GM12864 (cell line): Measurements from ENCODE around the gene EMC8.

ENCODE experiments used
- DNase-seq: peaks from one replicate; pipeline ENCODE4 v3.0.0-alpha.2; 2011; ENCODE audit warnings: low read depth
- H3K4me3 ChIP-seq: 2 replicates; pipeline ENCODE4 v1.5.1; 2011; ENCODE audit warnings: mild to moderate bottlenecking, low read depth, low read length, control low read depth
- TF ChIP-seq, protein P1 (sequence below): IDR thresholded peaks from 2 replicates; pipeline ENCODE4 v1.5.1; 2011; ENCODE audit warnings: low read depth, mild to moderate bottlenecking, moderate library complexity, low read length, control low read depth, inconsistent platforms; ENCODE audit errors: missing control alignments

The EMC8 gene

DNA sequence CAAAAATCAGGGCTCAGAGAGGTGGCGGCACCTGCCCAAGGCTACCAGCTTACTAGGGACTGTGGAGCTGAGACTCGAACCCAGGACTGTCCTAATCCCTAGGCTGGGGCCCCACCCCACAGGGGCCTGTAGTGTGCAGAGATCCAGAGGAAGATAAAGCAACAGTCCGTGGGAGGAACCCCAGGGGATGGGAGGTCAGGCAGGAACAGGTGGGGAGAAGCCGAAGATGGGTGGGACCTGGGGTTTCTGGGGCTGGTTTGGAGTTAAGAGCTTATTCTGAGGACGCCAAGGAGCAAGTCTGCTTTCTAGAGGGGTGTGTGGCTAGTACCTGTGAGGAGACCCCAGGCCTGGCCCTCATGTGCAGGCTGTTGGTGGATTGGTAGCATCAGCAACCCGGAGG lies 63.4 kb downstream of the EMC8 start:
- no peak overlapping the region for H3K4me3 ChIP-seq
- DNase-seq, result no peak
- TF ChIP-seq, protein P1, sequence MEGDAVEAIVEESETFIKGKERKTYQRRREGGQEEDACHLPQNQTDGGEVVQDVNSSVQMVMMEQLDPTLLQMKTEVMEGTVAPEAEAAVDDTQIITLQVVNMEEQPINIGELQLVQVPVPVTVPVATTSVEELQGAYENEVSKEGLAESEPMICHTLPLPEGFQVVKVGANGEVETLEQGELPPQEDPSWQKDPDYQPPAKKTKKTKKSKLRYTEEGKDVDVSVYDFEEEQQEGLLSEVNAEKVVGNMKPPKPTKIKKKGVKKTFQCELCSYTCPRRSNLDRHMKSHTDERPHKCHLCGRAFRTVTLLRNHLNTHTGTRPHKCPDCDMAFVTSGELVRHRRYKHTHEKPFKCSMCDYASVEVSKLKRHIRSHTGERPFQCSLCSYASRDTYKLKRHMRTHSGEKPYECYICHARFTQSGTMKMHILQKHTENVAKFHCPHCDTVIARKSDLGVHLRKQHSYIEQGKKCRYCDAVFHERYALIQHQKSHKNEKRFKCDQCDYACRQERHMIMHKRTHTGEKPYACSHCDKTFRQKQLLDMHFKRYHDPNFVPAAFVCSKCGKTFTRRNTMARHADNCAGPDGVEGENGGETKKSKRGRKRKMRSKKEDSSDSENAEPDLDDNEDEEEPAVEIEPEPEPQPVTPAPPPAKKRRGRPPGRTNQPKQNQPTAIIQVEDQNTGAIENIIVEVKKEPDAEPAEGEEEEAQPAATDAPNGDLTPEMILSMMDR, result no peak

DNA sequence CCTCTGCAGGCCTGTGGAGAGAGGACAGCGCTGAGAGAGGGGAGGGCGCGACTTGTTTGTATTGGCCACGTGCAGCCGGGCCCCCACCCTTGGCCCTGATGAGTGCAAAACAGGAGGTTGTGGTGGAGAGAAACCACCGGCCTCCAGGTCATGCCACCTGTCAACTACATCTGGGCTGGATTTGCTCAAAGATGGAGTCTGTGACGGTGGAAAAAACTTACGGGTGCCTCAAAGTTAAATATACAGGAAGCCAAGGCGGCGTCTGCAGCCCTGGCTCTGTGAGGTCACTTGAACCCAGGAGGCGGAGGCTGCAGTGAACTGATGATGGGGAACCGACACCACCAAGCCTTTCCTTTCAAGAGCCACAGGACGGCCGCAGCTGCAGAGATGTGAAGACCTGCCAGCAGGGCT lies 64.1 kb downstream of the EMC8 start:
- DNase-seq, result peak; percentile 69
- H3K4me3 ChIP-seq, result no peak overlapping the region
- TF ChIP-seq, protein P1, result no peak

DNA sequence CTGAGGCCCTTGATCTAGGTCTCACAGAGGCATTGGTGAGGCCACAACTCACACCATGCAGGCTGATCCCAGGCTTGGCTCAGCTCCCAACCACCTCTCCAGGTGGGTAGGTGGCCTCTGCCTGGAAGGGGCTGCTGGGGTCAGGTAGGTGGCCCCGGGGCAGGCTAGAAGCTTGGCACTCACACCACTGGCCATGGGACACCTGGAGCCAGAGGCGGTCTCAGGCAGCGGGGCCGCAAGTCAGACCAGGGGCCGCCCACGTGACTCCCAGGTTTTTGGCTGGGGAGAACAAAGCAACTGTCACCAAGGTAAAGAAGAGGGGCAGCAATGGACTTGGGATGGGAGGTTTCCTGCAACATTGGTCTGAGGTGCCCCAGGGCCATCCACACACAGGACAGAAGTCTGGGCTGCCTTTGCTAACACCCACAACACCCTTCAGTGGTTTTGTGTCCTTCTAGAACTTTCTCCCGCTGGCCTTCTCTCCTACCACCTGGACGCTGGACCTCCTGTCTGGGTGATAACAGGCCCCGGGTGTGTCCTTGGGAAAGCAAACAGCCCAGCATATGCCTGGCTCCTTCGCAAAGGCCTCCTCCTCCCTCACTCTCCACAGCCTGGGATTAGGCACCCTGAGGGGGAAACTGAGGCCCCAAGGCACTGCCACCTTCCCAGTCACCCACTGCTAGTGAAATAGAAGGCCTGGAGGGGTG lies 64.9 kb downstream of the EMC8 start:
- TF ChIP-seq, protein P1, result no peak
- H3K4me3 ChIP-seq, result no peak overlapping the region
- DNase-seq, result no peak

DNA sequence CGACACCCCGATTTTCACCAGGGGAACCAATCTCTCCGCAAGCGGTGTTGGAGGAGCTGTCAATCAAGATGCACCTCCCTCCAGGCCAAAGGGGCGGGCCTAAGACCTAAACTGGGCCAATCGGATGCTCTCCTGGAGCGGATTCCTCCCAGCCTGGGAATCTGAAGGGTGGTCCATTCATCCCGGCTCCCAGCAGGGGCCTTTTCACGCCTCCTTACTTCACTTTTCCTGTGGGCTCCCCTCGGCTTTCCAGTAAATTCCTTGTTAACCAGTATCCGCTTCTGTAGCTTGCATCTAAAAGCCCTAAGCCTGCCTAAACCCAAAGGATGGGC lies 65.5 kb downstream of the EMC8 start:
- H3K4me3 ChIP-seq, result no peak overlapping the region
- TF ChIP-seq, protein P1, result no peak
- no peak for DNase-seq

DNA sequence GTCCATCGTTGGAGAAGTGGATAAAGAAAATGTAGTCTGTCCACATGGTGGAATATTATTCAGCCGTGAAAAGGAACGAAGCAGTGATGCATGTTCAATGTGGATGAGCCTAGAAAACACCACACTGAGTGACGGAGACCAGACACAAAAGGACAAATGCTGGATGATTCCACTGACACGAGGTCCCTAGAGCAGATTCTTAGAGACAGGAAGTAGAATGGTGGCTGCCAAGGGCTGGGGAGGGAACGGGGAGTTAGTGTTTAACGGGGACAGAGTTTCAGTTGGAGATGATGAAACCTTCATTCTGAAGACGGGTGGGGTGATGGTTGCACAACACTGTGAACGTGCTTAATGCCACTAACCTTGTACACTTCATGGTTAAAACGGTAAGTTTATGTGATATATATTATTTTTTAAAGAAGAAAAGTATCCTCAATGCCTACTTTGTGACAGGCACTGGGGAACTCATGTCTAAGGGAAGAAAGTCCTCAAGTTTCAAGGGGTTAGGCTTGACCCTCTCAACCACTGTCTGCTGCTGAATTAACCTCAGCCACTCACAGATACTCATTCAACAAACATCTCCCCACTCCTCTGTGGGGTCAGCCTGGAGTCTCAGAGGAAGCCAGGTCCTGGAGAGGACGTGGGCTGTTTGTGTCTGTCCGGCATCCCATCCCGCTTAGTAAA lies 66.0 kb downstream of the EMC8 start:
- TF ChIP-seq, protein P1, result no peak
- no peak overlapping the region for H3K4me3 ChIP-seq
- no peak for DNase-seq

DNA sequence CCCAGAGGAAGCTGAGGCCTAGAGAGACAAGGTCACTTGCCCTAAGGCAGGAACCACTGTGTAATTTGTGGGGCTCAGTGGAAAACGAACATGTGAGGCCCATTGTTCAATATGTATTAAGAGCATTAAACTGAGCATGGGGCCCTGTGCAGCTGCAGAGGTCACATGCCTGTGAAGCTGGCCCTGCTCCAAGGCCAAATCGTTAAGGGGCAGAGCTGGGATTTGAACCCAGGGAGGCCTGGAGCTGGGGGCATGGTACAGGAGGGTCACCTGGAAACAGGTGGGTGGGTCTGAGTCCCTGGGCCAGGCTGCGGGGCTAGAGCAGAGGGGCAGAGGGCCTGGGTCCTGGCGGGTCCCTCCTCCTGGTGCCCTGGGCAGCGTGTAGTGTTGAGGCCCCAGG lies 68.2 kb downstream of the EMC8 start:
- H3K4me3 ChIP-seq, result no peak overlapping the region
- no peak for DNase-seq
- TF ChIP-seq, protein P1, result no peak

DNA sequence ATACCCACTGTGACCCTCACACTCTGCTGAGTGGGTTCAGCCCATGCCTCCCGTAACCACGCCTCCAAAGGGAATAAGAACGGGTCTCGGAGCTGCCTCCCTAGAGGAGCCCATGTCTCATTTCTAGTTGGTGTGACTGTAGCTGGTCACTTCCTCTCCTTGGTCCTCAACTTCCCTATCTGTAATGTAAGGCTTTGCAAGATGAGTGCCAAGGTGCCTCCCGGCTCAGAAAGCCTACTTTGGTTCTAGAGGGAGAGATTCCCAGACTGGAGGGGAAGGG lies 69.2 kb downstream of the EMC8 start:
- TF ChIP-seq, protein P1, result no peak
- DNase-seq, result no peak
- no peak overlapping the region for H3K4me3 ChIP-seq
